Kidney glomerular epithelial cell (primary cell): ENCODE measurements around the gene SLC25A43.
"Not testable (repeated sequence)": the region's sequence is repeated elsewhere in the genome, so short reads cannot be mapped to it uniquely, and the experiment has no call there.

Source experiments
- DNase-seq: peaks from one replicate; lab custom pipeline; 2025; lab: John Stamatoyannopoulos, UW

SLC25A43 gene

GRCh38 chrX:119398974-119399771, at the start of gene SLC25A43:
SLC25A43 (plus strand) TSS chrX:119399336; CDS start chrX:119399404, 68 bp downstream.
- DNase-seq = no peak

GRCh38 chrX:119359618-119360382, 39.3 kb upstream of the SLC25A43 start:
- DNase-seq = no peak

- not testable (repeated sequence) for DNase-seq
Measured at GRCh38 chrX:119361451-119361850, 37.7 kb upstream of the SLC25A43 start.

GRCh38 chrX:119362074-119362473, 37.1 kb upstream of the SLC25A43 start:
- DNase-seq = not testable (repeated sequence)

GRCh38 chrX:119363391-119363790, 35.7 kb upstream of the SLC25A43 start:
- DNase-seq = no peak

- not testable (repeated sequence) for DNase-seq
Measured at GRCh38 chrX:119371861-119372260, 27.3 kb upstream of the SLC25A43 start.

- DNase-seq = no peak
Measured at GRCh38 chrX:119374736-119375135, 24.4 kb upstream of the SLC25A43 start.

GRCh38 chrX:119375561-119375960, 23.6 kb upstream of the SLC25A43 start:
- no peak for DNase-seq

- DNase-seq = no peak
Measured at GRCh38 chrX:119376312-119376711, 22.8 kb upstream of the SLC25A43 start.

- no peak for DNase-seq
Measured at GRCh38 chrX:119381349-119381944, 17.7 kb upstream of the SLC25A43 start.

- no peak for DNase-seq
Measured at GRCh38 chrX:119382606-119383005, 16.5 kb upstream of the SLC25A43 start.

- not testable (repeated sequence) for DNase-seq
Measured at GRCh38 chrX:119386685-119387084, 12.5 kb upstream of the SLC25A43 start.

- not testable (repeated sequence) for DNase-seq
Measured at GRCh38 chrX:119387426-119387825, 11.7 kb upstream of the SLC25A43 start.

GRCh38 chrX:119389214-119389613, 9.9 kb upstream of the SLC25A43 start:
- DNase-seq = no peak

GRCh38 chrX:119389871-119390501, 9.2 kb upstream of the SLC25A43 start:
- DNase-seq = no peak

- no peak for DNase-seq
Measured at GRCh38 chrX:119391279-119391678, 7.9 kb upstream of the SLC25A43 start.

- no peak for DNase-seq
Measured at GRCh38 chrX:119393144-119393543, 6.0 kb upstream of the SLC25A43 start.

GRCh38 chrX:119398587-119398973, 556 bp upstream of the SLC25A43 start:
- DNase-seq = no peak

- DNase-seq = no peak
Measured at GRCh38 chrX:119399772-119400101, 601 bp downstream of the SLC25A43 start.

- no peak for DNase-seq
Measured at GRCh38 chrX:119401569-119401968, 2.4 kb downstream of the SLC25A43 start.

- no peak for DNase-seq
Measured at GRCh38 chrX:119402588-119402987, 3.5 kb downstream of the SLC25A43 start.

- DNase-seq = no peak
Measured at GRCh38 chrX:119406776-119407175, 7.6 kb downstream of the SLC25A43 start.
